NCI-H187 (cell line): ENCODE measurements around the gene ATP4A.
A peak's percentile ranks its signal among the peaks of the same experiment; 100 is the strongest.

Source experiments
- DNase-seq, 2 experiments: peaks; one replicate each; lab custom pipeline; 2025; lab: John Stamatoyannopoulos, UW

ATP4A gene

GRCh38 chr19:35565016-35565856, 1.8 kb upstream of the ATP4A start:
- DNase-seq: no peak

GRCh38 chr19:35562776-35563175, 682 bp downstream of the ATP4A start:
- no peak for DNase-seq

GRCh38 chr19:35562336-35562735, 1.1 kb downstream of the ATP4A start:
- DNase-seq: no peak

- DNase-seq: no peak
Measured at GRCh38 chr19:35561436-35561835, 2.0 kb downstream of the ATP4A start.

GRCh38 chr19:35560677-35561076, 2.8 kb downstream of the ATP4A start:
- no peak for DNase-seq

GRCh38 chr19:35560271-35560670, 3.2 kb downstream of the ATP4A start:
- no peak for DNase-seq

GRCh38 chr19:35559781-35560180, 3.7 kb downstream of the ATP4A start:
- no peak for DNase-seq

- no peak for DNase-seq
Measured at GRCh38 chr19:35559281-35559659, 4.2 kb downstream of the ATP4A start.

GRCh38 chr19:35558400-35559280, 4.8 kb downstream of the ATP4A start:
- DNase-seq: no peak

- DNase-seq: peak in 1 of 2 experiments; percentile 16
Measured at GRCh38 chr19:35557539-35558399, 5.7 kb downstream of the ATP4A start.

- DNase-seq: no peak
Measured at GRCh38 chr19:35556846-35557538, 6.5 kb downstream of the ATP4A start.

GRCh38 chr19:35556025-35556590, 7.3 kb downstream of the ATP4A start:
- no peak for DNase-seq

- no peak for DNase-seq
Measured at GRCh38 chr19:35555301-35556005, 8.0 kb downstream of the ATP4A start.

GRCh38 chr19:35554076-35554475, 9.4 kb downstream of the ATP4A start:
- DNase-seq: no peak

- no peak for DNase-seq
Measured at GRCh38 chr19:35553385-35554000, 10.0 kb downstream of the ATP4A start.

- DNase-seq: no peak
Measured at GRCh38 chr19:35552534-35553384, 10.7 kb downstream of the ATP4A start.

- no peak for DNase-seq
Measured at GRCh38 chr19:35551091-35551810, 12.2 kb downstream of the ATP4A start.

- DNase-seq: no peak
Measured at GRCh38 chr19:35549879-35550523, 13.5 kb downstream of the ATP4A start.
